Astrocyte of the spinal cord (primary cell): Measurements from ENCODE around the gene CD300LB.
"Not testable (repeated sequence)": the region's sequence is repeated elsewhere in the genome, so short reads cannot be mapped to it uniquely, and the experiment has no call there.

Experiments used
- DNase-seq: peaks from one replicate; pipeline ENCODE4 v3.0.0; 2011; ENCODE audit warnings: low read depth, low spot score
- H3K4me3 ChIP-seq: 2 replicates; pipeline ENCODE4 v1.5.1; 2011; ENCODE audit warnings: low read depth, mild to moderate bottlenecking, low read length, moderate library complexity
- in situ Hi-C: cut with HindIII; loops from 2 replicates; pipeline ENCODE4 v1.10.0; 2017; ENCODE audit warnings: low sequenced_read_pairs
- TF ChIP-seq, protein P1 (sequence below): IDR thresholded peaks from 2 replicates; pipeline ENCODE4 v1.5.1; 2012; ENCODE audit warnings: low read depth, mild to moderate bottlenecking, low read length, inconsistent platforms

CD300LB gene

DNA sequence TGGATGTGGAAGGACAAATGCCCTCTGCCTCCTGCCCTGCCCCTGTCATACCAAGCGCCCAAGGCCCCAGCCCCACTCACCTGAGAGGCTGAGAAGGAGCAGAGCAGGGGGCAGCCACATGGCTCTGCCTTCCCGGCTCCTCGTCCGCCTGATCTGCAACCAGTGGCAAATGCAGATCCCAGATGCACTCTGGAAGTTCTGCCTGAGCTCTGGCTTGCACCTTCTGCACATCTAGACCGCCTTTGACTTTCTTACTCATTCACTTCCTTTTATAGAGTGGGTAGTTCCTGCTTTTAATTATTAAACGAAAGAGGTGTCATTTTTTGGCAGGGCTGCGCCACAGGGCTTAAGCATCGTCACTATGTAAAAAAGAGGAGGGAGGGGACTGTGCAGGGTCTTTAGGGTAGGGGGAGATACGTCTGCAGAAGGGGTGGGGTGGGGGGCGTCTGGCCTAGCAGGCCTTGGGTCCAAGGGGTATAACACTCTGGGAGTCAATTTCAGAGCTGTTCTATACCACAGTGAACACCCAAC lies at the start of gene CD300LB:
CD300LB (minus strand) TSS at position 245 of the 531 bp plus-strand sequence; CDS start at position 120, 125 bp downstream.
- no peak within 1 kb of the TSS for H3K4me3 ChIP-seq
- TF ChIP-seq, protein P1, sequence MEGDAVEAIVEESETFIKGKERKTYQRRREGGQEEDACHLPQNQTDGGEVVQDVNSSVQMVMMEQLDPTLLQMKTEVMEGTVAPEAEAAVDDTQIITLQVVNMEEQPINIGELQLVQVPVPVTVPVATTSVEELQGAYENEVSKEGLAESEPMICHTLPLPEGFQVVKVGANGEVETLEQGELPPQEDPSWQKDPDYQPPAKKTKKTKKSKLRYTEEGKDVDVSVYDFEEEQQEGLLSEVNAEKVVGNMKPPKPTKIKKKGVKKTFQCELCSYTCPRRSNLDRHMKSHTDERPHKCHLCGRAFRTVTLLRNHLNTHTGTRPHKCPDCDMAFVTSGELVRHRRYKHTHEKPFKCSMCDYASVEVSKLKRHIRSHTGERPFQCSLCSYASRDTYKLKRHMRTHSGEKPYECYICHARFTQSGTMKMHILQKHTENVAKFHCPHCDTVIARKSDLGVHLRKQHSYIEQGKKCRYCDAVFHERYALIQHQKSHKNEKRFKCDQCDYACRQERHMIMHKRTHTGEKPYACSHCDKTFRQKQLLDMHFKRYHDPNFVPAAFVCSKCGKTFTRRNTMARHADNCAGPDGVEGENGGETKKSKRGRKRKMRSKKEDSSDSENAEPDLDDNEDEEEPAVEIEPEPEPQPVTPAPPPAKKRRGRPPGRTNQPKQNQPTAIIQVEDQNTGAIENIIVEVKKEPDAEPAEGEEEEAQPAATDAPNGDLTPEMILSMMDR: no peak
- in situ Hi-C loops: no loop called here
- DNase-seq: no peak

DNA sequence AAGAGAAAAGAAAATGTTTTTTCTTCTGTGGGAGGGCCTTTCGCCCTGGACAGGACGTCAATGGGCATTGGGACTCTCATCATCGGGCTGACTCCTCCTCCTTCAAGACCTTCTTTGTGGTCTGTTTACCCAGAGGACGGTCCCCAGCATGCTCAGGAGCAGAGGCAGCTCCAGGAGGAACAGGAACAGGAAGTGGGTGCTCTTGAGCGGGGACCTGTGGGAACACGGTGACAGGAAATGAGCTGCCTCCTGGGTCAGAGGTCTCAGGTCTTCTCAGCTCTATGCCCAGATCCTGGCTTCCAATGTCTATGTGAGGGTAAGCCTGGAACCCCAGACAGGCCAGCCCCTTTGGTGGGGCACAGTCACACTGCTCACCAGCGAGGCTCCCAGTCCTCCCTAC lies 48.6 kb upstream of the CD300LB start:
- in situ Hi-C loops: no loop called here
- DNase-seq: no peak
- H3K4me3 ChIP-seq: no peak overlapping the region
- TF ChIP-seq, protein P1: no peak

DNA sequence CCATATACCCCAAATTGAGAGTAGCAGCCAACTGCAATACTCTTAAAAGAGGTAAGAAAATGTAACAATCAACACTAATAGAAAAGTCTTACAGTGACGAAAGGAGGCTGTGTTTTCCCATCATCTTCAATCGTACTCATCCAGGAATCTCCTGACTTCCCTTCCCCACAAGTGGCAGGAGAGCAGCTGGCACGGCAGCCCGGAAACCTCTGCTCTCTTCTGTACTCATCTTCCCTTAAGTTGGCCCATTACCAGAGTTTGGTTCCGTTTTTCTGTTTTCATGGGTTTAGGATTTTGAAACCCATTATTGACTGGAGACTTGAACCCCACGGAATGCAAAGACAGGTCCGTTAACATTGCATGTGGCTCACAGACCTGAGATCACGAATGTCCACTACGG lies 47.7 kb upstream of the CD300LB start:
- DNase-seq: no peak
- H3K4me3 ChIP-seq: no peak overlapping the region
- in situ Hi-C loops: no loop called here
- TF ChIP-seq, protein P1: no peak

- no peak for DNase-seq
- TF ChIP-seq, protein P1: no peak
- in situ Hi-C loops: no loop called here
- H3K4me3 ChIP-seq: no peak overlapping the region
Observed at GRCh38 chr17:74574489-74575142, 43.3 kb upstream of the CD300LB start.

DNA sequence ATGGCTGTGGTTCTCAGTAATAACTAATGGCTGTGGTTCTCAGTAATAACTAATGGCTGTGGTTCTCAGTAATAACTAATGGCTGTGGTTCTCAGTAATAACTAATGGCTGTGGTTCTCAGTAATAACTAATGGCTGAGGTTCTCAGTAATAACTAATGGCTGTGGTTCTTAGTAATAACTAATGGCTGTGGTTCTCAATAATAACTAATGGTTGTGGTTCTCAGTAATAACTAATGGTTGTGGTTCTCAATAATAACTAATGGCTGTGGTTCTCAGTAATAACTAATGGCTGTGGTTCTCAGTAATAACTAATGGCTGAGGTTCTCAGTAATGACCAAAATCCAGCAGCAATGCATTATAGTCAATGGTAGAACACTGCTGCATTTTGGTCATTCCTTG lies 42.4 kb upstream of the CD300LB start:
- DNase-seq, H3K4me3 ChIP-seq, in situ Hi-C loops: not testable (repeated sequence)

- H3K4me3 ChIP-seq: no peak overlapping the region
- TF ChIP-seq, protein P1: no peak
- in situ Hi-C loops: no loop called here
- no peak for DNase-seq
Observed at GRCh38 chr17:74573169-74573568, 41.9 kb upstream of the CD300LB start.

GRCh38 chr17:74571621-74572270 lies 40.5 kb upstream of the CD300LB start:
- no peak for DNase-seq

More at GRCh38 chr17:74571621-74572270, 40.5 kb upstream of the CD300LB start:
- TF ChIP-seq, protein P1: no peak
- in situ Hi-C loops: no loop called here
- H3K4me3 ChIP-seq: no peak overlapping the region
